NCI-H2227 (cell line): ENCODE measurements around the gene AMN.

ENCODE experiments used
- DNase-seq: peaks from one replicate; lab custom pipeline; 2025; ENCODE audit not compliant: unreplicated experiment; lab: John Stamatoyannopoulos, UW

AMN gene

DNA sequence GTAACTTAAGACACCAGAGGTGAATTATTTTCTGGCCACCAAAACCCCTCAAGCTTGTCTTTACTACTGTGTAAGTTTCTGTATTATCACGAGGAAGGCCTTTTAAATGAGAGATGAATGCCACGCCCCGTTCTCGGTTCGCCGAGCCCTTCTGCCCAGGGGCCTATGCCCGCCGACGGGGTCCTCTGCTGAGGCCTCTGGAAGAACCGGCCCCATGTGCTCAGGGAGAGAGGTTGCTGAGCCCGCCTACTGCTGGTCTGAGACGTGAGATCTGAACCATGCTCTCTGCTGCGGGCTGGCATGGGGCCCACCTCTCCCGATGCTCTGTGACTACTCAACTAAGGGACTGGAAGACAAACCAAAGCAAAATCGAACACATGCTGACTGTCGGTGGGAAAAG lies 21.0 kb downstream of the AMN start:
- DNase-seq, result no peak

DNA sequence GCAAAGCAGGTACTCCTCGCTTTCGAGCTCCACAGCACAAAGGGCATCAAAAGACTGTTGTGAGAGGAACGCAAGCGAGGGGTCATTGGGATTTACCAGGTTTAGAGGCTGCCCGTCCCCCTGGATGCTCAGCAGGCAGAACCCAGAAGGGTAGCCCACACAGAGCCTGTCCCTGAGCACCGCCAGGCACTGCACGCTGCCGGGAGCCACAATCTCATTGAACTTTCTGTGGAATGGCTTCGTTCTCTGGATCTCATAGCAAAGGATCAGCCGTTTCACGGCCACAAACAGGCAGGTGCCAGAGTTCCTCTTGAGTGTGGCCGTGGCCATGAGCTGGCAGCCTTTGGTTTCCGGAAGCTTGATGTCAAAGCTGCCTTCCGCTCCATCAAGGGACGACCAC lies 21.5 kb downstream of the AMN start:
- DNase-seq, result no peak

DNA sequence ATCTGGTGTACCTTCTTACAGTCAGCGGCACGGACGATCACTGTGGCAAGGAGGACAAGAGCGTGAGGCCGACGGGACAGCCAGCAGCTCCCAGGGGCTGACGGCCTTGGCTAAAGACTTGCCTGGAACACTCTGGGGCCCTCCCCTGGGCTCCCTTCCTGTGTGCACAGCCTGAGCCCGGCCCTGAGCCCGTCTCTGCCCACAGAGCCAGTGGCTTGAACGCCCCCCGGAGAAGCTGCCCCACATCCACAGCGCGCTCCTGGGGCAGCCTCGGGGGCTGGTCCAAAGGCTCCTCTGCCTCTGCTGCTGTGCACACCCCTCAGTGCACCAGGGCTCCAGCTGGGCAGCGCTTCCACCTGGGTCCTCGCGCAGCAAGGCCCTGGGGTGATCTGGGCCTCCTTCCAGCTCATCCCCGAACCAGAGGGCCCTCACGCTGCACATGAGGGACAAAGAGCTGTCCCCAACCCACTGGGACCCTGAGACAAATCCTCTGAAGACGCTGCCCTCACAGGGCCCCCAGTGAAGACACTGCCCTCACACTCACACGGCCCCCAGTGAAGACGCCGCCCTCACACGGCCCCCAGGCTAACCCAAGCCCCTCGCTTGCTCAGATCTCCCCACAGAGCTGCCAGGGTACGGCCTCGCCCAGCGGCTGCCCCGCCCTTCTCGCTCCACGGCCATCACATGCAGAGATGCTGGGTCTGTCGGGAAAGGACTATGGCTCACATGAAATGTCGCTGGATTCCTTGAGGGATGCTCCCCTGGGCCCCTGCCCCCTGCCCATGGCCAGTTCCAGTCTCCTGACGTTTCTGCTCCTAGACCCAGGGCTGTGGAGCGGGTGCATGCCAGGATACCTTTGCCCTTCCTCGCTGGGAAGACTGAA lies 22.2 kb downstream of the AMN start:
- no peak for DNase-seq

GRCh38 chr14:102945346-102946130 lies 23.1 kb downstream of the AMN start:
- DNase-seq, result no peak

GRCh38 chr14:102947321-102948103 lies 25.0 kb downstream of the AMN start:
- no peak for DNase-seq

GRCh38 chr14:102948698-102949061 lies 26.2 kb downstream of the AMN start:
- DNase-seq, result no peak

- DNase-seq, result no peak
These were observed 26.8 kb downstream of the AMN start for GRCh38 chr14:102949062-102949800.

GRCh38 chr14:102949801-102950451 lies 27.5 kb downstream of the AMN start:
- no peak for DNase-seq

DNA sequence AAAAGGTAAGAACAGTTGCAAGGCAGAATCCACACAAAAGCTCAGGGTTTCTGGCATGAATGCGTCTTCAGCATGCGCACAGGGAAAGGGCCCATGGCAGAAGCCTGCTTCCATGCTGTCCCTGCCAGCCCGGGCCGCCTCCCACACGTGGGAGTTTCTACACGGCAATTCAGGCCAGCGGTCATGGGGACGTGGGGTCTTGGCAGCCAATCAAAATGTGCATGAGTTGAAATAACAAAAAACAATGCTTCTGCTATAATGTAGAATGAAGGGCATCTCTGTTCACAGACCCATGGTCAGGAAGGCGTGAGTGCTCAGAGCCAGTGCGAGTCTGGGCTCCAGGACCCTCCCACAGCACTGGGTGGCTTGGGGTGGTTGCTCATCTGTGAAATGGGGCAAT lies 28.6 kb downstream of the AMN start:
- no peak for DNase-seq

- DNase-seq, result no peak
These were observed 29.3 kb downstream of the AMN start for GRCh38 chr14:102951799-102952198.

DNA sequence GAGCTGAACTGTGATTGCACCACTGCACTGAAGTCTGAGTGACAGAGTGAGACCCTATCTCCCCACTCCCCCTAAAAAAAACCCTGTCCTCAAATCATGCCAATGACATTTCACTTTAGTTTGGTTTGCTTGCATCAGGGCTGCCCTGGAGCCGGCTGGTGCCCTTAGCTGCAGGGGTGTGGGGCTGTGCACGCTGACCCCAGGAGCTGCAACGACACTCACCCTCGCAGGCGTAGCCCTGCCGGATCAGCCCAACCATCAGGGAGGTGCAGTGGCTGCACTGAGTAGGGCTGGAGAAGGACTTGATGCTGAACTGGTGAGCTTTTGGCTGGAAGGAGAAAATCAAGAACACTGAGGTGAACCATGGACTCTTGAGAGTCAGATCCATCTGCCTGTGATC lies 29.8 kb downstream of the AMN start:
- DNase-seq, result no peak

- DNase-seq, result no peak
These were observed 30.6 kb downstream of the AMN start for GRCh38 chr14:102953100-102953499.

DNA sequence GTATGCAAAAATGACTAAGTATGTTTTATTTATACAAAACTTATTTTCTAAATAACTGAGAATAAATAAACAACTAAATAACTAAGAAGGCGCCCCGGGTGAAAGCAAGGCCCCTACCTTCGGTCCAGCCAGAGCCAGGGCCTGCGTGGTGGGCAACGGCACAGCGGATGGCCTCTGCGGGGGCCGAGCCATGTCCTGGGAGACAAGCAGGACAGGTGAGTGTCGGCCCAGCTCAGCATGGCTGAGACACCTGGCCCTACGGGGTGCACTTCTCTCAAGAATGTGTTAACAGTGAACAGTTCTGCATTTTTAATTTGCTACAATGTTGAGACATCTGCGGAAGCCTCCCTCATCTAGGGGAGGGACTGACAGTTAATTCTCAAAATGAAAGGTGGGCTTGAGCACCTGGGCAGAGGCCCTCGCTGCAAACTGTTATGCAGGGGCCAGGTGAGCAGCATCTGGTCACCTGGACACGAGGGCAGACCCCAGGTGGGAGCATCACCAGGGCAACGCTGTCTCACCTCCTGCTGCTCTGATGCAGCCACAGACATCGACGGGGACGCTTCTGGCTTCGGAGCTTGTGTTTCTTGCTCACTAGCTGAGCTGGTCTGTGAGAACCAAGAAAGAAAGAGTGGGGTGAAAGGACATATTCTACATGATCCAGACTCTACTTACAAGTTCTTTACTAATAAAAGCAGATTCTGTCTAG lies 31.8 kb downstream of the AMN start:
- no peak for DNase-seq

- no peak for DNase-seq
These were observed 33.4 kb downstream of the AMN start for GRCh38 chr14:102955636-102956408.

GRCh38 chr14:102957222-102957621 lies 34.8 kb downstream of the AMN start:
- DNase-seq, result no peak

DNA sequence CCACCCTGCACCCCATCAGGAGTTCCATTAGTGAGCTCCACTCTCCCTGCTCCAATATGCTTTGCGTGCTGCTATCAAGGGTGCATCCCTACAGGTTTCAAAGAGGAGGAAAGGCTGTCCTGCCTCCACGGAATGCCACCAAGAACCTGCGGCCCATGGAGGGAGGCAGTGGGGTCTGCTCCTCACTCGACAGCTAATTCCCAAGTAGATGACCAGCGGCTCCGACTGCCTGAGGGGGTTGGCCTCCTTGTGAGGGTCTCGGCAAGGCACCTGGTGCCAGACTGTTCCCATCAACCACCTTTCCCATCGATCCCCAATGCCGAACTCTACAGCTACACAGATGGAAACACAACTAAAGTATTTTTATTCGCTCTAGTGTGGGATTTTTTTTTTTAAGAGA lies 36.0 kb downstream of the AMN start:
- no peak for DNase-seq

DNA sequence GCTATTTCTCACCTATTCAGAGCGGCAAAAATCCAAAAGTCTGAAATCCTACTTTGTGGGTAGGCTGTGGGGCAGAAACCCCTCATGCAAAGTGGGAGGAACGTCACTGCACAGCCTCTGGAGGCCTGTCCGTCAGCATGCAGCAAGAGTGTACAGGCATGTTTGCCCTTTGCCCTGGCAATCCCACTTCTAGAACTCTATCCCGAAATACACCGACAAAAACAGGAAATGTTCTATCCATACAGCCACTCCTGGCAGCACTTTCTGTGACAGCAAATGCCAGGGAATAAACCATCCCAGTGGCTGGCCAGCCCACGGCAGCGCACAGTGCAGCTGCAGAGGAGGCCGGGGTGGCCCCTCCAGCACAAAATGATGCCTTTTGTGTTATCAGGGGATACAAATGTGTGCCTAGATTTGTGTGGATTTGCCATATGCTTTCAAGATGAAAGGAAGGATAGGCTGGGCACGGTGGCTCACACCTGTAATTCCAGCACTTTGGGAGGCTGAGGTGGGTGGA lies 39.7 kb downstream of the AMN start:
- DNase-seq, result no peak

DNA sequence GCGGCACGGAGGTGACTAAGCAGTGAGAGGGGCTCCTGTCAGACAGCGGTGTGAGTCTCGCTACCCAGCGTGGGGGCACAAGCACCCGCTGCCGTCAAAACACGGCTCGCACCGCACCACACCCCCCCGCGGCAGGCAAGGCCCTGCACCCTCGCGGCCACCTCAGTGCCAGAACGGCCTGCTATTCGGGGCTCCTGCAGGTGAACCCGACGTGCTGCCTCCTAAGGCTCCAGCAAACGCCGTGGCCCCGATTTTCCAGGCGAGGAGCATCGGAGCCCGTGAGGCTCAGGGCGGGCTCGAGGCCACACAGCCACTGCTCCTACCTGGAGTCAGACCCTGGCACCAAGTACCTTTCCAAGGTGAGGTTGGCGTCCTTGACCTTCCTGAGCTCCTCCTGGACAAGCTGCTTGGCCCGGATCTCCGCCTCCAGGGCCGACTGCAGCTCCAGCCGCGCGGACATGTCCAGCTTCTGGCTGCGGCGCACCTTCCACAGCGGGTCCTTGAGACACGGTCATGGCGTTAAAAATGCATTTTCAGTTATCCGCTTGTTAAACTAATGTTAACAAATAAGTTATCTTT lies 41.8 kb downstream of the AMN start:
- no peak for DNase-seq
